Skeletal muscle satellite cell (primary cell): Measurements from ENCODE around the gene TMEM235. TPM values are rescaled to one million over a fixed set of nuclear protein-coding genes. Genes with fewer than 3 reads are reported as not detected.

Experiments
- H3K27me3 ChIP-seq: 2 replicates; pipeline ENCODE4 v1.7.0; 2013; ENCODE audit warnings: low read length; ENCODE audit not compliant: control insufficient read depth, insufficient read depth
- H3K36me3 ChIP-seq: 2 replicates; pipeline ENCODE4 v1.7.0; 2013; ENCODE audit warnings: mild to moderate bottlenecking, control low read depth, low read length; ENCODE audit not compliant: insufficient read depth
- H3K4me1 ChIP-seq: 2 replicates; pipeline ENCODE4 v1.7.0; 2013; ENCODE audit warnings: low read length; ENCODE audit not compliant: control insufficient read depth, insufficient read depth
- H3K4me2 ChIP-seq: 2 replicates; pipeline ENCODE4 v1.7.0; 2013; ENCODE audit warnings: mild to moderate bottlenecking, low read length
- H3K4me3 ChIP-seq: 2 replicates; pipeline ENCODE4 v1.7.0; 2013; ENCODE audit warnings: low read length
- H3K9ac ChIP-seq: 2 replicates; pipeline ENCODE4 v1.7.0; 2013; ENCODE audit warnings: mild to moderate bottlenecking, low read depth, low read length, moderate library complexity
- H3K9me3 ChIP-seq: replicated peaks from 2 replicates; pipeline ENCODE4 v1.7.0; 2013; ENCODE audit warnings: mild to moderate bottlenecking, control low read depth, low read length
- total RNA-seq: library from RNA; depleted of rRNA; stranded (reverse); fragments of >200 nt; gene quantifications from 2 replicates; pipeline ENCODE4 v1.2.3, GENCODE V29; 2012; rRNA removed

Gene TMEM235
- total RNA-seq: not detected in 2 replicates

- Histone ChIP-seq H3K9ac (no peak within 1 kb of the TSS), H3K36me3 (no peaks in the 10 kb centered on the region)
These were observed at the start of gene TMEM235 for GRCh38 chr17:78230996-78231935. Gene TMEM235 (plus strand): TSS chr17:78231631. CDS start chr17:78232024, 393 bp downstream.

GRCh38 chr17:78182504-78182903, 48.9 kb upstream of the TMEM235 start:
- H3K4me3 ChIP-seq: no peak overlapping the region
- H3K4me1 ChIP-seq: peaks cover 43% of the 10 kb centered on the region
- H3K9ac ChIP-seq: no peak overlapping the region
- no peak overlapping the region for H3K4me2 ChIP-seq
- peaks cover 14% of the 10 kb centered on the region for H3K36me3 ChIP-seq
- H3K9me3 ChIP-seq: no peaks in the 10 kb centered on the region
- H3K27me3 ChIP-seq: no peaks in the 10 kb centered on the region

More at GRCh38 chr17:78230996-78231935, at the start of gene TMEM235:
- H3K9me3 ChIP-seq: no peaks in the 10 kb centered on the region
- H3K27me3 ChIP-seq: peaks cover 24% of the 10 kb centered on the region
- H3K4me2 ChIP-seq: no peak within 1 kb of the TSS
- no peak within 1 kb of the TSS for H3K4me3 ChIP-seq
- peaks cover 16% of the 10 kb centered on the region for H3K4me1 ChIP-seq

DNA sequence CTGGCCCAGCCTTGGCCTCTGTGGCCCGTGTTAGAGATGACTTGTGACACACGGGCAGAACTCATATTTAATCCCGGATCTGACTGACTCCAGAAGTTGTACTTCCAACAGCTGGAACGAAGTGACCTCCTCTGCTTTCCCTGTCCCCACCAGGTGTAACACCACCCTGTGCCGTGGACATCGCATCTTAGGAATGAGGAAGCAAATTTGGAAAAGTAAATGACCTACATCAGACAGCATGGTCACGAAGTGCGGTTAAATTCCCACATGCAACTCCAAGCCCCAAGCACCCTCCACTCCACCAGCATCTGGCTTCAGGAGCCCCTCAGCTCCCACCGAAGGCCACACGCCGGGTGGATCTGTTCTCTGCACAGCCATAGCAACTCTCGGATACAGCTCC, 47.5 kb upstream of the TMEM235 start:
- H3K9me3 ChIP-seq: no peaks in the 10 kb centered on the region
- H3K4me2 ChIP-seq: no peak overlapping the region
- peaks cover 48% of the 10 kb centered on the region for H3K4me1 ChIP-seq
- no peaks in the 10 kb centered on the region for H3K27me3 ChIP-seq
- H3K4me3 ChIP-seq: no peak overlapping the region
- peaks cover 10% of the 10 kb centered on the region for H3K36me3 ChIP-seq
- H3K9ac ChIP-seq: no peak overlapping the region

- H3K4me2 ChIP-seq: peak overlapping the region; percentile 99
- H3K4me1 ChIP-seq: peaks cover 43% of the 10 kb centered on the region
- peaks cover 7% of the 10 kb centered on the region for H3K36me3 ChIP-seq
- H3K9me3 ChIP-seq: no peaks in the 10 kb centered on the region
- H3K4me3 ChIP-seq: no peak overlapping the region
- H3K9ac ChIP-seq: no peak overlapping the region
- no peaks in the 10 kb centered on the region for H3K27me3 ChIP-seq
These were observed 47.1 kb upstream of the TMEM235 start for GRCh38 chr17:78184351-78184750.

- no peaks in the 10 kb centered on the region for H3K9me3 ChIP-seq
- no peaks in the 10 kb centered on the region for H3K27me3 ChIP-seq
- no peak overlapping the region for H3K4me3 ChIP-seq
- peak overlapping the region; percentile 99 for H3K4me2 ChIP-seq
- no peak overlapping the region for H3K9ac ChIP-seq
- peaks cover 38% of the 10 kb centered on the region for H3K4me1 ChIP-seq
- H3K36me3 ChIP-seq: peaks cover 7% of the 10 kb centered on the region
These were observed 46.6 kb upstream of the TMEM235 start for GRCh38 chr17:78184868-78185267.

DNA sequence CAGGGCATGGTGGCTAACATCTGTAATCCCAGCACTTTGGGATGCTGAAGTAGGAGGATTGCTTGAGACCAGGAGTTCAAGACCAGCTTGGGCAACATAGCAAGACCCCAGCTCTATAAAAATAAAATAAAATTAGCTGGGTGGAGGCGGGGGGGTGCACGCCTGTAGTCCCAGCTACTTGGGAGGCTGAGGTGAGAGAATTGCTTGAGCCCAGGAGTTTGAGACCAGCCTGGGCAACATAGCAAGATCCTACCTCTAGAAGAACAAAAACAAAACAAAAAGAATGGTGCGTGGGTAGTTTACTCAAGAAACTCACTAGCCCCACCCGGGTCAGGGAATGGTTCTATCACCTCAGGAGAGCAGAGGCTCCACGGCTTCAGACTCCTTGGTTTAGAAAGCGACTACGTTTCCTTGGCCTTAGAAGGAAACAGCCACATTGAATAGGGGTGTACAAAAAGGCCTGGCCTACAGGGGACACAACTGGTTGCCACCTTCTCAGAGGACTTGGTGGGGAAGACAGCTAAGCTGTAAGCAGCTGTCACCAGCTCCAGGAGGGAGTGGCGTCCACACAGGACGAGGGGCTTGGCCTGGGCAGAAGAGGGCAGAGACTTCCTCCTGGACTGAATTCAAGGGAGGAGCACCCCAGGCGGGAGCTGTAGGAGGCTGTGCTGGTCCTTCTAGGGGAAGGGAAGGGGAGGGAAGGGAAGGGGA, 45.3 kb upstream of the TMEM235 start:
- no peaks in the 10 kb centered on the region for H3K9me3 ChIP-seq
- peak overlapping the region; percentile 97 for H3K4me3 ChIP-seq
- peak overlapping the region; percentile 99 for H3K4me2 ChIP-seq
- peaks cover 32% of the 10 kb centered on the region for H3K4me1 ChIP-seq
- no peaks in the 10 kb centered on the region for H3K27me3 ChIP-seq
- peaks cover 13% of the 10 kb centered on the region for H3K36me3 ChIP-seq
- H3K9ac ChIP-seq: peak overlapping the region; percentile 87

GRCh38 chr17:78186692-78187595, 44.5 kb upstream of the TMEM235 start, which contains the start of the genes AFMID and TK1:
Gene AFMID (plus strand): TSS chr17:78187362. CDS start chr17:78187371, 9 bp downstream.
Gene TK1 (minus strand): TSS chr17:78187052. CDS start chr17:78186994, 58 bp downstream.
- Histone ChIP-seq H3K9ac (peak within 1 kb of the TSS; percentile 87), H3K9me3 (no peaks in the 10 kb centered on the region), H3K4me1 (peaks cover 32% of the 10 kb centered on the region), H3K36me3 (peaks cover 15% of the 10 kb centered on the region), H3K4me3 (peak within 1 kb of the TSS; percentile 97), H3K4me2 (peak within 1 kb of the TSS; percentile 99), H3K27me3 (no peaks in the 10 kb centered on the region)

DNA sequence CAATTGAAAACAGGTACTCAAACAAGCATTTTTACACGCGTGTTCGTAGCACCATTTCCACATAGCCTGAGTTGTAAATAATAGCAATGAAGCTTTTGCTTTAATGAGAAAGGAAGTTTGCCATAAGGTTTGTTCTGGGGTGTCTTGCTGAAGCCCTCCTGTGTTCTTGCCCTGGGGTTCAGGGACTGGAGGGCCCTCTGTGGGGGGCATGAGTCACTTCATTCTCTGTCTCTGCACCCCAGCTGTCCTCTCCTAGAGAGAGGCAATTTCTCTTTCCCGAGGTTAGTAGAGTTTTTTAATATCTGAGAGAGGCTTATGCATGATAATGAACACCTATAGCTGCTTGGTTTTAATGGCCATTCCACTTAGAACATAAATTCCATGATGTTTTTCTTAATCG, 34.7 kb upstream of the TMEM235 start:
- Histone ChIP-seq H3K36me3 (peaks cover 19% of the 10 kb centered on the region), H3K27me3 (no peaks in the 10 kb centered on the region), H3K9me3 (no peaks in the 10 kb centered on the region), H3K4me1 (no peaks in the 10 kb centered on the region), H3K9ac (no peak overlapping the region), H3K4me2 (no peak overlapping the region), H3K4me3 (no peak overlapping the region)

GRCh38 chr17:78197147-78197832, 34.1 kb upstream of the TMEM235 start:
- Histone ChIP-seq H3K4me2 (no peak overlapping the region), H3K9me3 (no peaks in the 10 kb centered on the region), H3K36me3 (peaks cover 19% of the 10 kb centered on the region), H3K9ac (no peak overlapping the region), H3K4me3 (no peak overlapping the region), H3K27me3 (no peaks in the 10 kb centered on the region), H3K4me1 (no peaks in the 10 kb centered on the region)

- Histone ChIP-seq H3K27me3 (no peaks in the 10 kb centered on the region), H3K36me3 (peaks cover 30% of the 10 kb centered on the region), H3K4me2 (no peak overlapping the region), H3K9me3 (no peaks in the 10 kb centered on the region), H3K4me3 (no peak overlapping the region), H3K4me1 (no peaks in the 10 kb centered on the region), H3K9ac (no peak overlapping the region)
These were observed 31.0 kb upstream of the TMEM235 start for GRCh38 chr17:78200451-78200850.
